Heart left ventricle (tissue), 16 donors: Measurements from ENCODE around the gene TGM2. TPM values are rescaled to one million over a fixed set of nuclear protein-coding genes. Genes with fewer than 3 reads are reported as not detected.

Source experiments
- ATAC-seq, 4 donors: fragments of 200-7000 bp; cut with Tn5 transposase; one replicate each; pipeline ENCODE4 v1.9.1; 2020 to 2022; ENCODE audit warnings: moderate library complexity in 4 of 4, mild to moderate bottlenecking in 3 of 4, moderate number of reproducible peaks in 1 of 4
- DNase-seq, 5 donors: peaks; one replicate each; pipeline ENCODE4 v3.0.0-alpha.2; 2020
- H3K27ac ChIP-seq, 12 donors: fragments of 200-600 bp; sonication (generic) in 4 of 12; one replicate each; pipeline versions ENCODE4 v1.5.0 to v1.8.0; 2016 to 2022; ENCODE audit warnings: mild to moderate bottlenecking in 2 of 12
- H3K27me3 ChIP-seq, 9 donors: fragments of 200-600 bp; sonication (generic) in 2 of 9; one replicate each; pipeline versions ENCODE4 v1.5.1 to v1.8.0; 2016 to 2022; ENCODE audit warnings: mild to moderate bottlenecking in 3 of 9
- H3K36me3 ChIP-seq, 9 donors: fragments of 200-600 bp; sonication (generic) in 2 of 9; one replicate each; pipeline versions ENCODE4 v1.5.0 to v1.8.0; 2018 to 2022; ENCODE audit warnings: mild to moderate bottlenecking in 2 of 9
- H3K4me1 ChIP-seq, 12 donors: fragments of 200-600 bp; sonication (generic) in 4 of 12; one replicate each; pipeline versions ENCODE4 v1.5.0 to v1.8.0; 2016 to 2022; ENCODE audit warnings: mild to moderate bottlenecking in 3 of 12
- H3K4me3 ChIP-seq, 12 donors: fragments of 200-600 bp; sonication (generic) in 4 of 12; one replicate each; pipeline versions ENCODE4 v1.5.0 to v1.8.0; 2017 to 2022; ENCODE audit warnings: mild to moderate bottlenecking in 9 of 12, moderate library complexity in 4 of 12
- H3K9me3 ChIP-seq, 12 donors: fragments of 200-600 bp; sonication (generic) in 4 of 12; one replicate each; pipeline versions ENCODE4 v1.5.0 to v1.8.0; 2016 to 2022; ENCODE audit warnings: mild to moderate bottlenecking in 1 of 12
- POLR2A ChIP-seq, 2 donors: fragments of 450-650 bp; IDR thresholded peaks; one replicate each; pipeline ENCODE4 v1.6.1; 2017; ENCODE audit warnings: antibody characterized with exemption in 2 of 2, mild to moderate bottlenecking in 2 of 2, moderate library complexity in 2 of 2
- WGBS, 4 donors: extraction: QIAGEN DNeasy Blood & Tissue Kit in 2 of 4; methylation state at CpG; one replicate each; pipeline versions ENCODE4 v1.1.5 to v1.1.7; 2013 to 2018; 5-methylcytosine and 5-hydroxymethylcytosine counted together
- intact Hi-C, 10 donors: fragments of 100-400 bp; cut with DNase I; formaldehyde crosslinking; loops; one replicate each; pipeline versions ENCODE4 v1.11.1 to v1.14.2; 2022
- polyA plus RNA-seq, 2 donors: library from polyadenylated mRNA; stranded (reverse); fragments of 200-250 nt; gene quantifications; one replicate each; pipeline ENCODE4 v1.2.3, GENCODE V29; 2013
- total RNA-seq, 9 donors: library from RNA; depleted of rRNA in 2 of 9; stranded (reverse); fragments of >200 nt in 2 of 9; fragmentation: NEBNext Ultra II Directional in 3 of 9; extraction: Animal tissue kit (Norgen Biotek cat#: 25700) in 3 of 9; gene quantifications; one replicate each; pipeline versions ENCODE4 v1.1.0 to v1.2.4, GENCODE V29; 2016 to 2023
- TF ChIP-seq, protein P1 (sequence below), 12 donors: fragments of 200-600 bp; sonication (generic) in 4 of 12; IDR thresholded peaks; one replicate each; pipeline versions ENCODE4 v1.5.0 to v1.8.0; 2018 to 2022; ENCODE audit warnings: antibody characterized with exemption in 12 of 12, mild to moderate bottlenecking in 5 of 12
- donor health status: ischemic (EF 13 %, LVEDD 7.1; RV severe dilation, severe dysfunction).
- donor health status: healthy with polysubstance abuse.
- donor health status: DM: no; HTN: yes; CAD: no.
- donor health status: DM: no; HTN: no; CAD: no.
- donor health status: ischemic (EF 25% LVEDD 6.9; RV normal size, moderate dysfunction).
- donor health status: ischemic (EF 25% LVEDD 5.7; RV mildly dilated, moderate dysfunction).
- donor health status: healthy.
- donor health status: DM: yes; HTN: yes; CAD: no.
- donor health status: ischemic (EF 35%, LVEDD 5.7; RV mildly dilated, moderate dysfunction).
- donor health status: nonischemic (EF 11% LVEDD 7.7; RV severe dilation, severe dysfunction).
- donor health status: DM: yes; HTN: yes; CAD: no.
- donor health status: PGD.
- donor health status: ischemic (EF 29% LVEDD 5.4; RV normal size, mild dysfunction).
- donor health status: nonischemic (EF 23%, LVEDD 6.1; RV moderate dilation, normal function).

The TGM2 gene
- total and polyA plus RNA-seq, 11 donors = 211 to 1,146 (median 567) TPM

DNA sequence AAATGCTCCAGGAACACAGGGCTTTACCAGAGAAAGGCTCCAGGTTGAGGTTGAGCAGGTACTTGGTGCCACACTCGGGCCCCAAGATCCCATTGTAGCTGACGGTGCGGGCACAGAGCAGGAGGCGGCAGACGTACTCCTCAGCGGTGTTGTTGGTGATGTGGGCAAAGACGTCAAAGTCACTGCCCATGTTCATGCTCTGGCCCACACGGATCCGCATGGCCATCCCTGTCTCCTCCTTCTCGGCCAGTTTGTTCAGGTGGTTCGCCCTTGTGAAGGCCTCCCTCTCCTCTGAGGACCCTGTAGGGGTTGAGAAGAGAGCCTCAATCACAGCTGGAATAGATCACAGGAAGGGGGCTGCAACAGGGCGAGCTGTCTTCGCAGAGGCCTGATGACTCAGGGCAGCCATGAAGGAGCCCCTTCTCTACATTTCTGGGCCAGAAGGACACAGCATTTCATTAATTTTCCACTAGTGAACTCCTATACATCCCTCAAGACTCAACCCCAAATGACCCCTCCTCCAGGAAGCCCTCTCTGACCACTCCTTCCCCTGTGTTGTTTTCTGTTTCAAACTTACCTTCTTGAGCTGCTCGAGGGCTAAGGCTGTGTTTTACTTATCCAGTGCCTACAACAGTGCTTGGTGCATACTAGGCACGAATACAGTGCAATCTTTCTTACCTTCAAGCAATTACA is 26.8 kb downstream of the TGM2 start:
- intact Hi-C loops = no loop called here
- WGBS, 4 donors = 94 to 96% (median 96%) methylated on average over 15 of the region's 15 CpGs
- peaks cover 2 to 86% (median 79%) of the 10 kb centered on the region in 9 donors for H3K36me3 ChIP-seq
- DNase-seq = peak in 1 of 5 donors; percentile 26
- H3K4me1 ChIP-seq = peaks cover 6 to 72% (median 49%) of the 10 kb centered on the region in 12 donors
- no peak for ATAC-seq
- TF ChIP-seq POLR2A (IDR thresholded peaks at IDR 0.05) = no peak
- TF ChIP-seq, protein P1, sequence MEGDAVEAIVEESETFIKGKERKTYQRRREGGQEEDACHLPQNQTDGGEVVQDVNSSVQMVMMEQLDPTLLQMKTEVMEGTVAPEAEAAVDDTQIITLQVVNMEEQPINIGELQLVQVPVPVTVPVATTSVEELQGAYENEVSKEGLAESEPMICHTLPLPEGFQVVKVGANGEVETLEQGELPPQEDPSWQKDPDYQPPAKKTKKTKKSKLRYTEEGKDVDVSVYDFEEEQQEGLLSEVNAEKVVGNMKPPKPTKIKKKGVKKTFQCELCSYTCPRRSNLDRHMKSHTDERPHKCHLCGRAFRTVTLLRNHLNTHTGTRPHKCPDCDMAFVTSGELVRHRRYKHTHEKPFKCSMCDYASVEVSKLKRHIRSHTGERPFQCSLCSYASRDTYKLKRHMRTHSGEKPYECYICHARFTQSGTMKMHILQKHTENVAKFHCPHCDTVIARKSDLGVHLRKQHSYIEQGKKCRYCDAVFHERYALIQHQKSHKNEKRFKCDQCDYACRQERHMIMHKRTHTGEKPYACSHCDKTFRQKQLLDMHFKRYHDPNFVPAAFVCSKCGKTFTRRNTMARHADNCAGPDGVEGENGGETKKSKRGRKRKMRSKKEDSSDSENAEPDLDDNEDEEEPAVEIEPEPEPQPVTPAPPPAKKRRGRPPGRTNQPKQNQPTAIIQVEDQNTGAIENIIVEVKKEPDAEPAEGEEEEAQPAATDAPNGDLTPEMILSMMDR (IDR thresholded peaks at IDR 0.05) = no peak
- H3K27ac ChIP-seq = peak overlapping the region in 3 of 12 donors; percentile 5 to 80 (median 60)
- H3K4me3 ChIP-seq = no peak overlapping the region
- no peaks in the 10 kb centered on the region for H3K9me3 ChIP-seq
- no peaks in the 10 kb centered on the region for H3K27me3 ChIP-seq

DNA sequence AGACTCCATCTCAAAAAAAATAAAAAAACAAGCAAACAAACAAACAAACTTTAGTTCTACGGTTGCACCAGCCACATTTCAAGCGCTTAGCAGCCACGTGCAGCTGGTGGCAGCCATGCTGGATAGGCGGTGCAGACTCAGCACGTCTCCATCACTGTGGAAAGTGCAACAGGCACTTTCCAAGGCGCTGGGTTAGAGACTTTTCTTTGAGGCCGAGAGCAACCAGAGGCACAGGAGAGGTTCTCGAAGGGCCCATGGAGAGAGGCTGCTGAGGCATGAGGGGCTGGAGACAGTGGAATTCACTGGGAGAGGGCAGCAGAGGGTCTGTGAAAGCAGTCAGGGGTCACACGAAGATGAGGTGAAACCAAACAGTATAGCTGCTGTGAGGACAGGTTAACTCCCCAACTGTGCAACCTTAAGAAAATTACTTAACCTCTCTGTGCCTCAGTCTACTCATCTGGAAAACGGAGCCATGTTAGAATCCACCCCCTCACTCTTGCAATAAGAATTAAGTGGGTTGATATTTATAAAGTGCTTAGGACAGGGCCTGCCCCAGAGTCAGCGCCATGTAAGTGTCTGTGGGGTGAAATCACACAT is 27.5 kb downstream of the TGM2 start:
- DNase-seq (no peak), ATAC-seq (no peak)
- TF ChIP-seq, protein P1 (IDR thresholded peaks at IDR 0.05) = no peak
- TF ChIP-seq POLR2A (IDR thresholded peaks at IDR 0.05) = no peak
- H3K36me3 ChIP-seq = peaks cover 2 to 86% (median 82%) of the 10 kb centered on the region in 9 donors
- peak overlapping the region in 8 of 12 donors; percentile 51 to 81 (median 76) for H3K27ac ChIP-seq
- no peak overlapping the region for H3K4me3 ChIP-seq
- intact Hi-C loops = no loop called here
- H3K9me3 ChIP-seq = no peaks in the 10 kb centered on the region
- no peaks in the 10 kb centered on the region for H3K27me3 ChIP-seq
- peaks cover 6 to 70% (median 44%) of the 10 kb centered on the region in 12 donors for H3K4me1 ChIP-seq
- 92 to 95% (median 94%) methylated on average over 11 of the region's 11 CpGs for WGBS, 4 donors

DNA sequence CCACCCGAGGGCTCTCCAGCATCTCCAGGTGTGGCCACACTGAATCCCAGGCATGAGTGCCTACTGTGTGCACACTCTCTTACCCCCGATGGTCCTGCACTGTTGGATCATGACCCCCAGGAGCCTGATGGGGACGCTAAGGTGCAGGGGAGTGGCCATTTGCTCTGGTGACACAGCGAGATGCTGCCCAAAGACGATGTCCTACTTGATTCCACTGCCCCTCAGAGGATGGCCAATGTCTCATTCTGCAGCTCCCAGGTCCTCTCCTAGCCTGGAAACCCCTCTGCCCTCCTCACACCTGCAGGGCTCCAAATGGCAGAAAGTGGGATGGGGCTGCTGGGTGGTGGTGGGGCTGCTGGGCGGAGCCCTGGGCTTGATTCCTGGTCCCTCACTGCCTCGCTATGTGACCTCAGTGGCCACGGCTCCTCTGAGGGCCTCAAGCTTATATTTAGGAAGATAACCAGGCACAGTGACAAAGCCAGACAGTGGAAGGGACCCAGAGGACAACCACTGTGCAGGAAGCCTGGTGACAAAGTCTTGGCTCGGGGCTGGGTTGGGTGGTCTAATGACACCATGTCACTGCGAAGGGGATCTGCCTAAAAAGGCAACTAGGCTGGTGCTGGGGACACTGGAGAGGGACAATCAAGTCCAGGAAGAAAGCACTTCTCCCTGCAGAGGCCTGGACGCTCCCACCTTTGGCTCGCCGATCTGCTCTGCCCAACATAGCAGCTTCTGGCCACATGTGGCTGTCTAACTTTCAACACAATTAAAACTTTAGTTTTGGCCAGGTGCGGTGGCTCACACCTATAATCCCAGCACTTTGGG is 28.4 kb downstream of the TGM2 start:
- H3K36me3 ChIP-seq = peaks cover 2 to 86% (median 82%) of the 10 kb centered on the region in 9 donors
- peak overlapping the region in 11 of 12 donors; percentile 34 to 81 (median 66) for H3K27ac ChIP-seq
- H3K4me1 ChIP-seq = peaks cover 6 to 66% (median 43%) of the 10 kb centered on the region in 12 donors
- no peaks in the 10 kb centered on the region for H3K27me3 ChIP-seq
- intact Hi-C loops = no loop called here
- WGBS, 4 donors = 67 to 76% (median 75%) methylated on average over 11 to 14 of the region's 14 CpGs
- TF ChIP-seq POLR2A (IDR thresholded peaks at IDR 0.05) = no peak
- TF ChIP-seq, protein P1 (IDR thresholded peaks at IDR 0.05) = no peak
- no peaks in the 10 kb centered on the region for H3K9me3 ChIP-seq
- DNase-seq = peak in 1 of 5 donors; percentile 63
- peak; percentile 4 to 50 (median 26) for ATAC-seq
- H3K4me3 ChIP-seq = no peak overlapping the region
